ENCODE data around the gene MED8. TPM values are rescaled to one million over a fixed set of nuclear protein-coding genes. Genes with fewer than 3 reads are reported as not detected.
A peak's percentile ranks its signal among the peaks of the same experiment; 100 is the strongest.

The MED8 gene
- total and polyA plus RNA-seq, 9 of the 15 experiments (the other 6 are each of a cell fraction or from before 2014, with no cell fraction given) = 23.0 to 120 (median 56.4) TPM

DNA sequence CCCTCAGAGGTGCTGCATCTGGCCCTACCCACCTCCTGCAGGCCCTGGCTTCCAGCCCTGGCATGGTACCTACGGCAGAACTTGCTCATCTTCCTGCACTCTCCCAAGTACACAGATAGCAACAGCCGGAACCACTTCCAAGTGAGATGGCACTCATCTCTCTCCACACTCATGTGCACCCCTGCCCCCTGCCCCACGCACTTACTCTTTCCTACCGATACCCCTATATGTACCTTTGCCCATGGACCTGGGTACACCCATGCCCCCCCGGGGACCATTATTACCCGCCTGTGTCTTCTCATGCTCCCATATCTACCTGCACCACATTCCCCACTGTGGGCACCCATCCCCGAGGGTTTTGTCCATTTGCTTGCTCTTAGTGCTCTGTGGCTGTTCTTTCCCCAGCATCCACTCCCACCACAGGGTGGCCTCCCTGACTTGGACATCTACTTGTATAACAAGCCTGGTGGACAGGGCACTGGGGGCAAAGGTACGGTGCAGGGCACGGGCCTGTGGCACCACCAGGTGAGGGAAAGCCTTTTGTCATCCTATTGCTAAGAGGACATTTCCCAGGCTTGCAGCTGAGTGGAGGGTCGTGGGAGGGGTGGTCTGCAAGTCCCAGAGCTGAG lies 49.5 kb upstream of the MED8 start:
- CTCF ChIA-PET (ENCODE audit: low intra/inter-chr PET ratio) = no interaction called here
- no peak for FAIRE-seq
- intact Hi-C loops (cut with micrococcal nuclease) = no loop called here

More for the DNA sequence above, 49.5 kb upstream of the MED8 start:
- H3K27ac ChIP-seq (ENCODE audit: extremely low read depth, low read depth, low read length) = no peak overlapping the region
- in situ Hi-C loops (cut with MboI) = no loop called here
- 0 out of 4 replicates have a peak overlapping the region, but pooled peaks of 1 of the 2 experiments have one; percentile 21 for H3K9ac ChIP-seq (ENCODE audit: insufficient read depth in 1 of 2, low read depth in 2 of 2, low read length in 2 of 2)
- no peaks in the 10 kb centered on the region for H3K79me2 ChIP-seq (ENCODE audit: control insufficient read depth, insufficient read depth, low read length)
- H2AFZ ChIP-seq (ENCODE audit: low read depth, low read length) = no peak overlapping the region
- H3K4me3 ChIP-seq = no peak overlapping the region
- H3K9me3 ChIP-seq (replicated peaks; ENCODE audit: control insufficient read depth, insufficient read depth, low read depth, low read length) = no peaks in the 10 kb centered on the region
- no peak for DNase-seq (ENCODE audit: extremely low read depth in 1 of 4, low spot score in 3 of 4)
- H3K4me1 ChIP-seq (replicated peaks in 1 of 2; ENCODE audit: control insufficient read depth in 2 of 2, insufficient read depth in 2 of 2, low read length in 2 of 2) = no peaks in the 10 kb centered on the region
- H3K9me1 ChIP-seq (ENCODE audit: control insufficient read depth, insufficient read depth, low read length) = no peaks in the 10 kb centered on the region
- no TSS peak for BruUV-seq (replicated peaks)
- no peak for TF ChIP-seq ZZZ3 (IDR thresholded peaks at IDR 0.05)
- TF ChIP-seq ZNF311 (CRISPR knock-in tag; IDR thresholded peaks at IDR 0.05) = no peak
- TF ChIP-seq ZKSCAN1 (IDR thresholded peaks at IDR 0.05; ENCODE audit: low read depth, low read length) = no peak
- TF ChIP-seq FOS (IDR thresholded peaks at IDR 0.05; ENCODE audit: extremely low read depth, insufficient read length) = no peak
- TF ChIP-seq, protein P1, sequence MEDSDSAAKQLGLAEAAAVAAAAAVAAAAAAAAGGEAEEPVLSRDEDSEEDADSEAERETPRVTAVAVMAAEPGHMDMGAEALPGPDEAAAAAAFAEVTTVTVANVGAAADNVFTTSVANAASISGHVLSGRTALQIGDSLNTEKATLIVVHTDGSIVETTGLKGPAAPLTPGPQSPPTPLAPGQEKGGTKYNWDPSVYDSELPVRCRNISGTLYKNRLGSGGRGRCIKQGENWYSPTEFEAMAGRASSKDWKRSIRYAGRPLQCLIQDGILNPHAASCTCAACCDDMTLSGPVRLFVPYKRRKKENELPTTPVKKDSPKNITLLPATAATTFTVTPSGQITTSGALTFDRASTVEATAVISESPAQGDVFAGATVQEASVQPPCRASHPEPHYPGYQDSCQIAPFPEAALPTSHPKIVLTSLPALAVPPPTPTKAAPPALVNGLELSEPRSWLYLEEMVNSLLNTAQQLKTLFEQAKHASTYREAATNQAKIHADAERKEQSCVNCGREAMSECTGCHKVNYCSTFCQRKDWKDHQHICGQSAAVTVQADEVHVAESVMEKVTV (CRISPR knock-in tag; IDR thresholded peaks at IDR 0.05) = no peak
- TF ChIP-seq ZNF551 (CRISPR knock-in tag; IDR thresholded peaks at IDR 0.05) = no peak
- POLR2A ChIA-PET = interaction anchor here (1.3 kb wide), 1 partner anchor 15 kb away, joined by 3 read pairs; no protein-coding TSS in a partner anchor
- H4K20me1 ChIP-seq (replicated peaks; ENCODE audit: control insufficient read depth, insufficient read depth, low read length) = no peaks in the 10 kb centered on the region
- H3K27me3 ChIP-seq (ENCODE audit: control insufficient read depth in 2 of 2, insufficient read depth in 2 of 2, low read length in 2 of 2) = no peaks in the 10 kb centered on the region
- peaks cover 33% of the 10 kb centered on the region; the same call in 2 of the 3 replicates for H3K36me3 ChIP-seq (ENCODE audit: control insufficient read depth, insufficient read depth, low read length)
- no peak for ATAC-seq
- WGBS (ENCODE audit: insufficient coverage, low coverage, missing lambda C conversion rate) = 65% methylated on average over 10 of the region's 10 CpGs
- no peak overlapping the region for H3K4me2 ChIP-seq (ENCODE audit: insufficient read depth, low read length)
